ENCODE measurements around the gene FAM50A.

The FAM50A gene

GRCh38 chrX:154439841-154440240, 4.1 kb upstream of the FAM50A start:
- no peak for DNase-seq (ENCODE audit: low spot score)

GRCh38 chrX:154440623-154441357, 3.2 kb upstream of the FAM50A start:
- no peak for DNase-seq (ENCODE audit: low spot score)

GRCh38 chrX:154441564-154441963, 2.4 kb upstream of the FAM50A start:
- no peak for DNase-seq (ENCODE audit: low spot score)

- no peak for DNase-seq (ENCODE audit: low spot score)
Measured at GRCh38 chrX:154441984-154442707, 1.8 kb upstream of the FAM50A start.

GRCh38 chrX:154443479-154443910, 446 bp upstream of the FAM50A start:
- DNase-seq (ENCODE audit: low spot score): no peak

- no peak for DNase-seq (ENCODE audit: low spot score)
Measured at GRCh38 chrX:154444755-154445246, 860 bp downstream of the FAM50A start.

- DNase-seq (ENCODE audit: low spot score): no peak
Measured at GRCh38 chrX:154445776-154446175, 1.8 kb downstream of the FAM50A start.

- DNase-seq (ENCODE audit: low spot score): no peak
Measured at GRCh38 chrX:154446430-154446829, 2.5 kb downstream of the FAM50A start.

GRCh38 chrX:154448484-154448883, 4.5 kb downstream of the FAM50A start:
- DNase-seq (ENCODE audit: low spot score): no peak

GRCh38 chrX:154449618-154450017, 5.7 kb downstream of the FAM50A start:
- DNase-seq (ENCODE audit: low spot score): no peak

- DNase-seq (ENCODE audit: low spot score): no peak
Measured at GRCh38 chrX:154450312-154450711, 6.4 kb downstream of the FAM50A start.

GRCh38 chrX:154452823-154453222, 8.9 kb downstream of the FAM50A start:
- no peak for DNase-seq (ENCODE audit: low spot score)

- DNase-seq (ENCODE audit: low spot score): no peak
Measured at GRCh38 chrX:154457491-154458115, 13.7 kb downstream of the FAM50A start.

- peak; percentile 37 for DNase-seq (ENCODE audit: low spot score)
Measured at GRCh38 chrX:154458116-154458953, 14.4 kb downstream of the FAM50A start, which contains the start of gene PLXNA3. Gene PLXNA3, plus strand, starts transcription at chrX:154458281. Its CDS starts 1,903 bp downstream, at chrX:154460184.

- no peak for DNase-seq (ENCODE audit: low spot score)
Measured at GRCh38 chrX:154458954-154459778, 15.2 kb downstream of the FAM50A start.

- DNase-seq (ENCODE audit: low spot score): no peak
Measured at GRCh38 chrX:154459832-154460231, 15.9 kb downstream of the FAM50A start.

GRCh38 chrX:154460326-154460725, 16.4 kb downstream of the FAM50A start:
- no peak for DNase-seq (ENCODE audit: low spot score)

GRCh38 chrX:154462396-154462795, 18.5 kb downstream of the FAM50A start:
- no peak for DNase-seq (ENCODE audit: low spot score)

GRCh38 chrX:154463611-154464220, 19.8 kb downstream of the FAM50A start:
- no peak for DNase-seq (ENCODE audit: low spot score)

GRCh38 chrX:154464806-154465365, 20.9 kb downstream of the FAM50A start:
- DNase-seq (ENCODE audit: low spot score): no peak

All from globus pallidus (tissue), 1 donor.